Measurements from ENCODE around the gene CHAF1B. TPM values are rescaled to one million over a fixed set of nuclear protein-coding genes. Genes with fewer than 3 reads are reported as not detected.

The CHAF1B gene
- total and polyA plus RNA-seq, 10 of the 15 experiments (the other 5 are each of a cell fraction or from before 2014, with no cell fraction given) = 5.9 to 31.5 (median 17.3) TPM

DNA sequence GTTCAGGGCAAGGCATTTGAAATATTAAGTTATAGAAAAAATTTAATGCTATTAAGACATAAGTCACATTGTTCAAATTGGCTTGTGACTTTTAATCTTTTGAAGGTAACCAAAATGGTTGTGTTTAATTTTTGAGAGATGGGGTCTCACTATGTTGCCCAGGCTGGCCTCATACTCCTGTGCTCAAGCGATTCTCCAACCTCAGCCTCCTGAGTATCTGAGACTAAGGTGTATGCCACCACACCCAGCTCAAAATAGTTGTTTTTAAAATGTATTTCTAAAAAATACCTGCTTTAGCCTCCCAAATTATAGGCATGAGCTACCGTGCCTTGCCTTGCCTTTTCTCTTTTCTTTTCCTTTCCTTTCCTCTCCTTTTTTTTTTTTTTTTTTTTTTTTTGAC lies 26.0 kb upstream of the CHAF1B start (continued):
- TF ChIP-seq, protein P1, sequence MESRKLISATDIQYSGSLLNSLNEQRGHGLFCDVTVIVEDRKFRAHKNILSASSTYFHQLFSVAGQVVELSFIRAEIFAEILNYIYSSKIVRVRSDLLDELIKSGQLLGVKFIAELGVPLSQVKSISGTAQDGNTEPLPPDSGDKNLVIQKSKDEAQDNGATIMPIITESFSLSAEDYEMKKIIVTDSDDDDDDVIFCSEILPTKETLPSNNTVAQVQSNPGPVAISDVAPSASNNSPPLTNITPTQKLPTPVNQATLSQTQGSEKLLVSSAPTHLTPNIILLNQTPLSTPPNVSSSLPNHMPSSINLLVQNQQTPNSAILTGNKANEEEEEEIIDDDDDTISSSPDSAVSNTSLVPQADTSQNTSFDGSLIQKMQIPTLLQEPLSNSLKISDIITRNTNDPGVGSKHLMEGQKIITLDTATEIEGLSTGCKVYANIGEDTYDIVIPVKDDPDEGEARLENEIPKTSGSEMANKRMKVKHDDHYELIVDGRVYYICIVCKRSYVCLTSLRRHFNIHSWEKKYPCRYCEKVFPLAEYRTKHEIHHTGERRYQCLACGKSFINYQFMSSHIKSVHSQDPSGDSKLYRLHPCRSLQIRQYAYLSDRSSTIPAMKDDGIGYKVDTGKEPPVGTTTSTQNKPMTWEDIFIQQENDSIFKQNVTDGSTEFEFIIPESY (IDR thresholded peaks at IDR 0.05) = no peak
- TF ChIP-seq RBBP5 (conservative IDR thresholded peaks at IDR 0.05) (no peak), TCF7 (IDR thresholded peaks at IDR 0.05; ENCODE audit: borderline replicate concordance) (no peak)

DNA sequence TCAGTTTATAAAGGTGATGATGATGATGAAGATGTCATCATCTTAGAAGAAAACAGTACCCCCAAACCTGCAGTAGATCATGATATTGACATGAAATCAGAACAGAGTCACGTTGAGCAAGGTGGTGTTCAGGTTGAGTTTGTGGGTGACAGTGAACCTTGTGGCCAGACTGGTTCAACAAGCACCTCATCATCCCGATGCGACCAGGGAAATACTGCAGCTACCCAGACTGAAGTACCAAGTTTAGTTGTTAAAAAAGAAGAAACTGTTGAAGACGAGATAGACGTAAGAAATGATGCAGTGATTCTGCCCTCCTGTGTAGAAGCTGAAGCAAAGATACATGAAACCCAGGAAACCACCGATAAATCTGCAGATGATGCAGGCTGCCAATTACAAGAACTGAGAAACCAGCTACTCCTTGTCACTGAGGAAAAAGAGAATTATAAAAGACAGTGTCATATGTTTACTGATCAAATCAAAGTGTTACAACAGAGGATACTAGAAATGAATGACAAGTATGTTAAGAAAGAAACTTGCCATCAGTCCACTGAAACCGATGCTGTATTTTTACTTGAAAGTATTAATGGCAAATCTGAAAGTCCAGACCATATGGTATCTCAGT lies 16.0 kb upstream of the CHAF1B start:
- POLR2A ChIA-PET = no interaction called here
- H4K20me1 ChIP-seq (ENCODE audit: control insufficient read depth, insufficient read depth) = no peaks in the 10 kb centered on the region
- H3K27me3 ChIP-seq (replicated peaks in 1 of 2; ENCODE audit: control insufficient read depth in 2 of 2, insufficient read depth in 2 of 2, low read length in 1 of 2) = no peaks in the 10 kb centered on the region
- no peak overlapping the region for H3K4me3 ChIP-seq
- no peaks in the 10 kb centered on the region for H3K79me2 ChIP-seq (ENCODE audit: control insufficient read depth, insufficient read depth, low read length)
- H3K36me3 ChIP-seq (ENCODE audit: control insufficient read depth in 2 of 2, insufficient read depth in 2 of 2, low read length in 1 of 2) = peaks cover 9 to 38% of the 10 kb centered on the region in 2 experiments
- intact Hi-C loops (cut with micrococcal nuclease; ENCODE audit: unreplicated experiment) (no loop called here), in situ Hi-C loops (cut with MboI) (no loop called here)
- WGBS (ENCODE audit: insufficient coverage, insufficient replicate concordance, low lambda C conversion rate, missing lambda C conversion rate) = 14% methylated on average over 7 of the region's 7 CpGs
- 0 out of 2 replicates have a peak overlapping the region, but pooled peaks have one; percentile 11 for H3K4me2 ChIP-seq (ENCODE audit: control insufficient read depth, insufficient read depth)
- CTCF ChIA-PET = interaction anchor here (0.9 to 1.4 kb wide), 2 partner anchors 9 to 228 kb away, joined by 3 to 5 read pairs; no protein-coding TSS in a partner anchor
- TSS peak; percentile 47 for BruUV-seq (replicated peaks)
- SMC1A ChIA-PET (ENCODE audit: uncharacterized antibody, unreplicated experiment) = interaction anchor here (1.7 kb wide), 1 partner anchor 48 kb away, joined by 5 read pairs; no protein-coding TSS in a partner anchor
- TF ChIP-seq JUNB (IDR thresholded peaks at IDR 0.05) = peak; percentile 30; the same call in 1 of the 2 replicates
- no peak for TF ChIP-seq HDAC2 (IDR thresholded peaks at IDR 0.05)
- peak; percentile 39; the same call in 1 of the 2 replicates for TF ChIP-seq RUNX3 (IDR thresholded peaks at IDR 0.05; ENCODE audit: low read length)
- TF ChIP-seq KLF5 (IDR thresholded peaks at IDR 0.05; ENCODE audit: partially characterized antibody) = no peak
- no peaks in the 10 kb centered on the region for H3K4me1 ChIP-seq (ENCODE audit: control insufficient read depth, insufficient read depth, low read length)
- no peak overlapping the region for H3K9ac ChIP-seq (ENCODE audit: control insufficient read depth, insufficient read depth, low read length)
- no peaks in the 10 kb centered on the region for H3K9me3 ChIP-seq (replicated peaks; ENCODE audit: control insufficient read depth, insufficient read depth, low read length)
- no peak overlapping the region for H2AFZ ChIP-seq (ENCODE audit: control insufficient read depth, low read depth, low read length)
- FAIRE-seq (peak; percentile 59), DNase-seq (ENCODE audit: low read depth, low spot score) (no peak), ATAC-seq (no peak; the same call in 2 of the 3 replicates)
- H3K27ac ChIP-seq (ENCODE audit: control insufficient read depth, insufficient read depth) = no peak overlapping the region
- RAD21 ChIA-PET (ENCODE audit: unreplicated experiment) = no interaction called here

All from GM12878 (cell line).